ENCODE data around the gene CSTA. TPM values are rescaled to one million over a fixed set of nuclear protein-coding genes. Genes with fewer than 3 reads are reported as not detected.
A peak's percentile ranks its signal among the peaks of the same experiment; 100 is the strongest.

The CSTA gene
- total and polyA plus RNA-seq, 2 of the 13 experiments (the other 11 are each of a cell fraction or from before 2014, with no cell fraction given) = 3.9 to 11.0 TPM

DNA sequence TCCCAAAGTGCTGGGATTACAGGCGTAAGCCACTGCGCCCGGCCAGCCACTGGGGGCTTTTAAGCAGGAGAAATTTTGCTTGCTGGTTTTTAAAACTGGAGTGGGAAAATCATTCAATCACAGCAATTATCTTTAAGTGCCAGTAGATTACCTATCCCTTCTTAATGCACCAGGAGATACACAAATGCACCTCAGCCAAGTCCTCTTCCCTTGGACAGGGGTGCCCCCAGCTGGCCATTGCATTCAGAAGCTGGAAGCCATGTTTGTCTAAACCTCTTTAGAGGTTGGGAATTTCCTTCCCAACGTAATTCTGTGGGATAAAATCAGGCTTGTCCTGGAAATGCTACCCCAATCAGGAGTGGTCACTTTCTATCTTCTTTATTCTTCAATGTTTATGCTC lies 31.4 kb downstream of the CSTA start:
- intact Hi-C loops (cut with micrococcal nuclease; ENCODE audit: unreplicated experiment) = loop anchor here (1.0 to 2.0 kb wide), 2 partner anchors 50 to 256 kb away; no protein-coding TSS in a partner anchor
- in situ Hi-C loops (cut with HindIII; ENCODE audit: extremely low pct_ligation_motif_present, low pct_unique_long_range_greater_than_20kb) = loop anchor here (5.0 to 10.0 kb wide), 2 partner anchors 44 to 252 kb away; no protein-coding TSS in a partner anchor
- no peaks in the 10 kb centered on the region for H4K20me1 ChIP-seq (ENCODE audit: insufficient read depth, low read length)
- no peaks in the 10 kb centered on the region for H3K4me1 ChIP-seq (ENCODE audit: insufficient read depth, low read length)
- no peak overlapping the region for H3K4me3 ChIP-seq (replicated peaks in 1 of 3; ENCODE audit: insufficient read depth in 1 of 3, low read depth in 2 of 3, low read length in 3 of 3)
- 91% methylated on average over 4 of the region's 4 CpGs for WGBS (ENCODE audit: low lambda C conversion rate)
- no peak overlapping the region for H3K27ac ChIP-seq (ENCODE audit: extremely low read length, insufficient read depth, low read length)
- H3K9me3 ChIP-seq (ENCODE audit: low read length) = no peaks in the 10 kb centered on the region
- H3K79me2 ChIP-seq (ENCODE audit: insufficient read depth, low read length) = no peaks in the 10 kb centered on the region
- H3K36me3 ChIP-seq (replicated peaks in 1 of 2; ENCODE audit: control insufficient read depth in 1 of 2, insufficient read depth in 2 of 2, low read length in 2 of 2) = peaks cover 5 to 7% of the 10 kb centered on the region in 2 experiments; a peak in 3 of 5 replicates
- ATAC-seq (peak; percentile 85), FAIRE-seq (no peak), DNase-seq (ENCODE audit: low spot score) (peak; percentile 57)
- no peak overlapping the region for H3K4me2 ChIP-seq (ENCODE audit: low read depth, low read length)
- ChIA-PET POLR2A (no interaction called here), CTCF (ENCODE audit: low intra/inter-chr PET ratio, low total read pairs) (interaction anchor here (0.7 kb wide), 1 partner anchor 50 kb away, joined by 3 read pairs; no protein-coding TSS in a partner anchor)
- TF ChIP-seq SATB2 (CRISPR knock-in tag; IDR thresholded peaks at IDR 0.05) (no peak), RAD21 (CRISPR knock-in tag; IDR thresholded peaks at IDR 0.05) (peak; percentile 74), SMC3 (IDR thresholded peaks at IDR 0.05; ENCODE audit: low read length) (peak; percentile 55), CCDC6 (CRISPR knock-in tag; IDR thresholded peaks at IDR 0.05) (no peak), ZBTB14 (CRISPR knock-in tag; IDR thresholded peaks at IDR 0.05) (no peak), CTCF (CRISPR knock-in tag; IDR thresholded peaks at IDR 0.05) (peak; percentile 78), IKZF1 (IDR thresholded peaks at IDR 0.05) (no peak), STAG1 (CRISPR knock-in tag; IDR thresholded peaks at IDR 0.05) (peak; percentile 80), ZNF564 (CRISPR knock-in tag; IDR thresholded peaks at IDR 0.05) (no peak), YY1 (IDR thresholded peaks at IDR 0.05; ENCODE audit: insufficient read depth, insufficient replicate concordance, low read depth, low read length) (peak; percentile 71)
- TF ChIP-seq, protein P1, sequence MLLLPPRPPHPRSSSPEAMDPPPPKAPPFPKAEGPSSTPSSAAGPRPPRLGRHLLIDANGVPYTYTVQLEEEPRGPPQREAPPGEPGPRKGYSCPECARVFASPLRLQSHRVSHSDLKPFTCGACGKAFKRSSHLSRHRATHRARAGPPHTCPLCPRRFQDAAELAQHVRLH (CRISPR knock-in tag; IDR thresholded peaks at IDR 0.05; ENCODE audit: borderline replicate concordance, low read depth) = peak; percentile 45; the same call in 1 of the 2 replicates
- no TSS peak for BruUV-seq (replicated peaks)
- H3K27me3 ChIP-seq (ENCODE audit: control insufficient read depth in 1 of 2, insufficient read depth in 2 of 2, low read length in 2 of 2) = no peaks in the 10 kb centered on the region
- H2AFZ ChIP-seq (ENCODE audit: low read length) = no peak overlapping the region
- H3K9ac ChIP-seq (ENCODE audit: insufficient read depth, low read depth, low read length) = no peak overlapping the region

Measured in HepG2 (cell line).